HEK293 (cell line): Measurements from ENCODE around the gene PHLDB2.

ENCODE experiments used
- CTCF ChIP-seq: fragments of 450-650 bp; formaldehyde crosslinking; IDR thresholded peaks from 2 replicates; pipeline ENCODE4 v1.5.1; 2016; ENCODE audit warnings: missing biosample characterization, missing genetic modification characterization
- HOXA7 ChIP-seq: sonication (generic); formaldehyde crosslinking; IDR thresholded peaks from 2 replicates; pipeline ENCODE4 v1.8.1; 2022; ENCODE audit warnings: missing genetic modification reagents, borderline replicate concordance
- WT1 ChIP-seq: fragments of 450-650 bp; formaldehyde crosslinking; IDR thresholded peaks from 2 replicates; pipeline ENCODE4 v1.5.1; 2016; ENCODE audit warnings: missing biosample characterization, missing genetic modification characterization
- YY1 ChIP-seq: fragments of 450-650 bp; formaldehyde crosslinking; IDR thresholded peaks from 2 replicates; pipeline ENCODE4 v1.5.1; 2018; ENCODE audit warnings: missing biosample characterization, missing genetic modification characterization
- ZNF2 ChIP-seq: fragments of 450-650 bp; formaldehyde crosslinking; IDR thresholded peaks from 2 replicates; pipeline ENCODE4 v1.5.1; 2016; ENCODE audit warnings: missing biosample characterization, missing genetic modification characterization
- ZNF24 ChIP-seq: fragments of 450-650 bp; formaldehyde crosslinking; IDR thresholded peaks from 2 replicates; pipeline ENCODE4 v1.5.1; 2016; ENCODE audit warnings: missing biosample characterization, missing genetic modification characterization
- ZNF350 ChIP-seq: fragments of 450-650 bp; formaldehyde crosslinking; IDR thresholded peaks from 2 replicates; pipeline ENCODE4 v1.5.0; 2017; ENCODE audit warnings: missing biosample characterization, mild to moderate bottlenecking, missing genetic modification characterization
- ZNF501 ChIP-seq: fragments of 450-650 bp; formaldehyde crosslinking; IDR thresholded peaks from 2 replicates; pipeline ENCODE4 v1.5.1; 2016; ENCODE audit warnings: missing biosample characterization, missing genetic modification characterization
- ZNF521 ChIP-seq: fragments of 450-650 bp; formaldehyde crosslinking; IDR thresholded peaks from 2 replicates; pipeline ENCODE4 v1.5.1; 2017; ENCODE audit warnings: missing biosample characterization, mild to moderate bottlenecking, missing genetic modification characterization
- ZNF792 ChIP-seq: fragments of 450-650 bp; formaldehyde crosslinking; IDR thresholded peaks from 2 replicates; pipeline ENCODE4 v1.5.1; 2016; ENCODE audit warnings: missing biosample characterization, missing genetic modification characterization
- ZSCAN30 ChIP-seq: fragments of 450-650 bp; IDR thresholded peaks from 2 replicates; pipeline ENCODE4 v1.5.1; 2018; ENCODE audit warnings: missing biosample characterization, mild to moderate bottlenecking, missing genetic modification characterization, moderate library complexity

- TF ChIP-seq ZSCAN30 (tag by site-specific recombination) = no peak
- TF ChIP-seq CTCF (tag by site-specific recombination) = no peak
- TF ChIP-seq YY1 (tag by site-specific recombination) = no peak
- no peak for TF ChIP-seq WT1 (tag by site-specific recombination)
- TF ChIP-seq ZNF350 = no peak
- no peak for TF ChIP-seq HOXA7
- no peak for TF ChIP-seq ZNF2 (tag by site-specific recombination)
- TF ChIP-seq ZNF792 = no peak
- TF ChIP-seq ZNF521 (tag by site-specific recombination) = no peak
- TF ChIP-seq ZNF501 (tag by site-specific recombination) = no peak
- TF ChIP-seq ZNF24 (tag by site-specific recombination) = no peak
These were observed 8.5 kb upstream of the PHLDB2 start for GRCh38 chr3:111850537-111850936.
